D721Med (cell line): ENCODE results near the gene AKT2.

Experiments used
- DNase-seq: peaks from one replicate; pipeline ENCODE4 v3.0.0; 2011; ENCODE audit warnings: low spot score; ENCODE audit not compliant: insufficient read length
- FAIRE-seq: peaks from 2 replicates; lab custom pipeline; 2011; peaks lifted over from hg19 to GRCh38; lab: Jason Lieb, UNC
- CTCF ChIP-seq: IDR thresholded peaks from 2 replicates; pipeline ENCODE4 v1.5.1; 2012; ENCODE audit warnings: mild to moderate bottlenecking, control low read depth; ENCODE audit not compliant: insufficient read depth; ENCODE audit errors: missing control alignments

AKT2 gene

GRCh38 chr19:40266912-40267600 is 18.1 kb downstream of the AKT2 start:
- no peak for TF ChIP-seq CTCF
- FAIRE-seq = no peak

GRCh38 chr19:40266119-40266518 is 19.0 kb downstream of the AKT2 start:
- FAIRE-seq (no peak), DNase-seq (no peak)
- TF ChIP-seq CTCF = no peak

More at GRCh38 chr19:40266912-40267600, 18.1 kb downstream of the AKT2 start:
- DNase-seq = no peak

GRCh38 chr19:40265763-40266099 is 19.4 kb downstream of the AKT2 start:
- FAIRE-seq = no peak
- no peak for DNase-seq
- TF ChIP-seq CTCF = no peak

GRCh38 chr19:40265055-40265762 is 19.9 kb downstream of the AKT2 start:
- TF ChIP-seq CTCF = no peak
- no peak for DNase-seq
- no peak for FAIRE-seq

- no peak for DNase-seq
- no peak for TF ChIP-seq CTCF
These were observed 20.7 kb downstream of the AKT2 start for GRCh38 chr19:40264314-40265054.

GRCh38 chr19:40263440-40264313 is 21.5 kb downstream of the AKT2 start:
- DNase-seq = no peak
- FAIRE-seq = no peak
- no peak for TF ChIP-seq CTCF

More at GRCh38 chr19:40264314-40265054, 20.7 kb downstream of the AKT2 start:
- no peak for FAIRE-seq
